NCI-H446 (cell line): ENCODE results near the gene ZC3H18.

Experiments used
- DNase-seq, 2 experiments: peaks; one replicate each; lab custom pipeline; 2025; lab: John Stamatoyannopoulos, UW

ZC3H18 gene

DNA sequence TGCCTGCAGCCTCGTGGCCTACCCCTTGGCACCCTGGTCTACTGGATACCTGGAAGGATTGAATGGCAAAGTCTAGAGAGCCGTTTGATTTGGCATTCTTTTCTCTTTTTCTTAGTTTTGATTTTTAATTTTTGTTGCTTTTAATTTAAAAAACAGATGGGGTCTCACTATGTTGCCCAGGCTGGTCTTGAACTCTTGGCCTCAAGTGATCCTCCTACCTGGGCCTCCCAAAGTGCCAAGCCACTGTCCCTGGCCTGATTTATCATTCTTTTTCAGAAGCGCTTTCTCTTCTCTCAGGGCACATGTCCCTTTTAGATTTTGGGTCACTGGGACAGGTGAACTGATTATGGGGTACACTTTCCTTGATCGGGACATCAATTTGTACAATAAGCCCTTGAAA, 10.8 kb downstream of the ZC3H18 start:
- no peak for DNase-seq

DNA sequence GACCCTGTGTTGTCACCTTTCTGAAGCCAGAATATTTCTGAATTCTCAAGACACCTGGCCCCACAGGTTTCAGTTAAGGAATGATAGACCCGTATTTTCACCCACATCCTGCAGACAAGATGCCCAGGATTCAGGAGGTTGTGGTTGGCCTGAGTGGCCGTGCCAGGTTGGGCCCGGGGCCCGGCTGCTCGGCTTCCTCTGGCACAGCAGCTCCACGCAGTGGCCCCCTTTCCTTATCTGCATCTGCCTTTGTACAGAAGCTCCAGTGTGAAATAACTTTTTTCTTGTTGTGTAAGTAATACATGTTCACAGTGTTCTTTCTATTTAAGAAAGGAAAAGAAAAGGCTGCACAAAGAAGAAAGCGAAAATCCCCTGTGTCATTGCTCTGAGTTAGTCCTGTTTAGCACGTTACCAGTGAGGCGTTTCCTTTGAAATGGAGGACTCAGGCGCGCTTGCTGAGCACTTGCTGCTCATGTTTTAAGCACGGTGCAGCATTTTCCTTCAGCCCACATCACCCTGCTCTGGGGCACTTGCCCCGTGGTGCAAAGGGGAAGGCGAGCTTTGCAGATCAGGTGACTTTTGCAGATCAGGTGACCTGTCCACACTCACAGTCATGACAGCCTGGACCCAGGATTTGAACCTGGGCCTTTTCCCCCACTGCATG, 12.8 kb downstream of the ZC3H18 start:
- no peak for DNase-seq

DNA sequence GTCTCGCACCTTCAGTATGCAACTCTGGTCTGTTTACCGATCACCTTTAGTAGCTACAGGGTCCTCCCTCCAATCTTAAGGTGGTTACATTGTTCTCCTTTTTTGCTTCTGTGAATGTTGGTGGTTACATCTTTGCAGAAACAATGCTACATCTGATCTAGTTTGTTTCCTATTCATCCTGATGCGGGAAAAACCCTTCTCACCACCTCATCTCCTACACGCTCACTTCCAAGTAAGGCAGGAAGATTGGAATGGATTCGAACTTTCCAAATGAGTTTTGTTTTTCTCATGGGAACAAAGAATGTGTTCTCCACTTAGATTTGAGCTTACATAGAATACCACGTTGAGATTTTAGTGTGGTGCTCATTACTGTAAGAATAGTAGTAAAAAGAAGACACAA, 14.5 kb downstream of the ZC3H18 start:
- DNase-seq, result no peak

DNA sequence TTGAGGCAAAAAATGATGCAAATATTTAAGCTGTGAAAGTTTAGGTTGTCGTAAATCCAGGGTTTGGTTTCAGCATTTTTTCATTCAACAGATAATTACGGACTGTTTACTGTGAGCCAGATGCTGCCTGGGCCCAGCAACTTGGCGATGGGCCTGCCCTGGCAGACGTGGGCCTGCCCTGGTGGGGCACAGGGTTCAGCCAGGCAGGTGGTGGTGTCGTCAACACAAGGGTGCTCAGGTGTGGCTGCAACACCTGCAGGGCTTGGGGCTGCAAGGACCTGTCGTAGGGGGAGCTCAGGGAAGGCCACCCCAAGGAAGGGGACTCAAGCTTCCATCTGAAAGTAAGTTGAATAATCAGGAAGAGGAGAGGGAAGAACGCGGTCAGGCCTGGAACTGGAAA, 15.1 kb downstream of the ZC3H18 start:
- no peak for DNase-seq

DNA sequence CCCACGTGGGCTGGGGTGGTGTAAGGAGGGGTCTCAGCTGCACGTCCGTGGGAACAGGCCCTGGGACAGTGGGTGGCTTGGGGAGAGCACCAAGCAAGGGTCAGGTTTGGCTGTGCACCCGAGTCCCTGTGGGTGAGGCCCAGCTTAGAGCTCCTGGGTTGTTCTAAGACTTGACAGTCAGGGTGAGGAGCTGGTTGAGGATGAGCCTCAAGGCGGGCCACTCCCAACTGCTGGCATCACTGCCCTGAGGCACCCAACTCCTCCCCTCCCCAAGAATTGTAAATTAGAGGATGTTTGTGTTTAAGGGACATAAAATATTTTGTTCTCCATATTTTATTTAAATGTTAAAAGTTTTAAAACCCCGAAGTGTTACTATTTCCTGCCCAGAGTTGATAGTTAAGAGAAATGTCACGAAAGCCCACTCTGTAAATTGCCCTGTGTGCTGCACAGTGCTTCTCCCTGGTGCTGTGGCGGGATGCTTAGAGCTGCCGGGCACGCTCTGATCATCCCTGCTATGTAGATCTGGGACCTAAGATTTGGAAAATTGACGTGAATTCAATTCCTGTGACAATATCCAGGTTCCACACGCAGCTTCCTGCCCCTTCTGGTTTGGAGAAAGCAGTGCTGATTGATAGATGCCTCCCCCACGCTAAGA, 15.9 kb downstream of the ZC3H18 start:
- DNase-seq, result no peak

DNA sequence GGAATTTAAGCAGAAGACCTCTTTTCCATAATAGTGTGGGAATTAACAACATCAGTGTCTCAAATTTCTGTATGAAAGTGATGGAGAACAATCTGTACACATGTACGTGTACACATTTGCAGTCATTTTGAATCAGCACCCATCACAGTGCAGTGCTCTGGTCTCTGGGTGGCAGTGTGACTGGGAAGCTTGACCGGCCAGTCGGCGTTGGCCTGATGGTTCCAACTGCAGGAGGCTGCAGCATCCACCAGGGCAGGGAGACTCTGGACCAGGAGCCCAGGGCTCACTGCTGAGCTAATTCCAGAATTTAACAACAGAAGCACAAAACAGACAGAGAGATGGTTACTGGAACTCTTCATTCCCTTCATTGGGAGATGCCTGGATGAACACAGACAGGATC, 17.9 kb downstream of the ZC3H18 start:
- DNase-seq, result no peak

DNA sequence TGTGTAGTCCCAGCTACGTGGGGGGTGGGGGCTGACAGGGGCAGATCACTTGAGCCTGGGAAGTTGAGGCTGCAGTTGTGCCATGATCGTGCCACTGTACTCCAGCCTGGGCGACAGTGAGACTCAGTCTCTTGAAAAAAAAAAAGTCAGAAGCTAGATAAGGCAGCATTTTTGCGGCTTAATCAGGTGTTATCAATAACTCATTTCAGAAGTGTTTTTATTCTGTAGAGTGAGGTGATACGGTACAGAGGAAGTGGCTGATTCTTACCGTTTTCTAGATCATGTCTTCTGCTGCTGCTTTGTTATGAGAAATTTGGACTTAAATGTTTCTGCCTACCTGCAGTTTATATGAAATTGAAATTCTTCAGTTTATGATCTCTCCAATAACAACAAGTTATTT, 18.6 kb downstream of the ZC3H18 start:
- DNase-seq, result no peak

DNA sequence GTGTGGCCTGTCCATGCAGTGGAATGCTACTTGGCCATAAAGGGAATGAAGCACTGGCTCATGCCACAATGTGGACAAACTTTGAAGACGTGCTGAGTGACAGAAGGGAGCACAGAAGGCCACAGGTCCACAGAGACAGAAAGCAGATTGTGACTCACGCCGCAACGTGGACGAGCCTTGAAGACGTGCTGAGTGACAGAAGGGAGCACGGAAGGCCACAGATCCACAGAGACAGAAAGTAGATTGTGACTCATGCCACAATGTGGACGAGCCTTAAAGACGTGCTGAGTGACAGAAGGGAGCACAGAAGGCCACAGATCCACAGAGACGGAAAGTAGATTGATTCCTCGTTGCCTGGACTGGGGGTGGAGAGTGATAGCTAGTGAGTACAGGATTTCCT, 19.2 kb downstream of the ZC3H18 start:
- DNase-seq, result no peak

DNA sequence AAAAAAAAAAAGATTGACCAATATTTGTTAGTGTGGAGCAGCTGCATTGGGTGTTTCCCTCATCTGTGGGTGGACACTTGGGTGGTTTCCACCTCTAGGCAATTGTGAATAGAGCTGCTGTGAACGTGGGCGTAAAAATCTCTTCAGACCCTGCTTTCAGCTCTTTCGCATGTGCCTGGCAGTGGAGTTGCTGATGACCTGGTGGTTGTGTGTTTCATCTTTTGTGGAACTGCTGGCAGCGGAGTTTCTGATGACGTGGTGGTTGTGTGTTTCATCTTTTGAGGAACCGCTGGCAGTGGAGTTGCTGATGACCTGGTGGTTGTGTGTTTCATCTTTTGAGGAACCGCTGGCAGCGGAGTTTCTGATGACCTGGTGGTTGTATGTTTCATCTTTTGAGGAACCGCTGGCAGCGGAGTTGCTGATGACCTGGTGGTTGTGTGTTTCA, 21.4 kb downstream of the ZC3H18 start:
- no peak for DNase-seq

DNA sequence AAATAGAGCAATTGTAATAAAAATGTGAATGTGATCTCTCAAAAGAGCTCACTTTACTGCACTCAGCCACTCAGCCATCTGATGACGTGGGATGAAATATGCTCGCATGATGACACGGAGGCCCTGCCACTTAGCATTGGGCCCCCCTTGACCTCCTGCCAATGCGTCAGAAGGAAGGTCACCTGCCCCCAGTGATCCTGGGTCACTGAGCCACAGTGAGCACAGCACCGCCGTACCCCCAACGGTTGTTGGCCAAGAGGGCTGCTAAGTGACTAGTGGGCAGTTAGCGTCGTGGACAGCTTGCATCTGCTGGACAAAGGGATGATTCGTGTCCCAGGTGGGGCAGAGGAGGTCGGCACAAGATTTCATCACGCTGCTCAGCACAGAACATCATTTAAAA, 22.9 kb downstream of the ZC3H18 start:
- DNase-seq, result no peak

DNA sequence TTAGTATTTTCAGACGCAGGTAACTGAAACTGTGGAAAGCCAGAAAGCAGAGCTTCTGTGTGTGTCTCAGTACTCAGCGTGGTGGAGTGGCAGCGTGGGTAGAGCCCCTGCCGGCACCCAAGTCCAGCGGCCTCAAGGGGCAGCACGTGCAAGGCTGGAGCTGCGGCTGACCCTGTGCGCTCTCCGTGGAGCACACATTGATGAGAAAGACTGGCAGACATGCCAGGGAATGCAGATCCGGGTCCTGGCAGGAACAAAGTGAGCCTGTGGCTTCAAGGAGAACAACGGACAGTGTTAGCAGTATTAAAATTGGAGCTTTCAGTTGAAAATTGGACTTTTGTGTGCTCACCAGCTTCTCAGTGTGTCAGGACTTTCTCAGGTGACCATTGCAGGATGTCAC, 23.3 kb downstream of the ZC3H18 start:
- DNase-seq, result no peak

DNA sequence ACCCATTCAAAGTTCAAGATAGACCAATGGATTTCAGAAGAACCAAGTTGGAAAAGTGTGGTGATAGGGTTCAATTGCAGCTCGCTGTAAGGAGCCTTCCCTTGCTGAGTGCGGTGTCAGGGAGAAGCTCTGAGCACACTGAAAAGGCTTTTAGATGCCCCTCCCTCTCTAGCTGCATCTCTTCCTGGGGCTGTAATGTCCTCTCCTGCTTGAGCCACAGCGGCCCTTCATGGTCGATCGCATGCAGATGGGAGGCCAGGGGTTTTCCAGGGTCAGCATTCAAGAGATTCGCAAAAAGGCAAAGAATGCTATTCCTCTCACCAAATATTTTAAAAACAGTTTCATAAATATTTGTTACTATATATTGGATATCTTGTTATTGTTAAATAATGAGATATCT, 23.7 kb downstream of the ZC3H18 start:
- DNase-seq, result no peak

DNA sequence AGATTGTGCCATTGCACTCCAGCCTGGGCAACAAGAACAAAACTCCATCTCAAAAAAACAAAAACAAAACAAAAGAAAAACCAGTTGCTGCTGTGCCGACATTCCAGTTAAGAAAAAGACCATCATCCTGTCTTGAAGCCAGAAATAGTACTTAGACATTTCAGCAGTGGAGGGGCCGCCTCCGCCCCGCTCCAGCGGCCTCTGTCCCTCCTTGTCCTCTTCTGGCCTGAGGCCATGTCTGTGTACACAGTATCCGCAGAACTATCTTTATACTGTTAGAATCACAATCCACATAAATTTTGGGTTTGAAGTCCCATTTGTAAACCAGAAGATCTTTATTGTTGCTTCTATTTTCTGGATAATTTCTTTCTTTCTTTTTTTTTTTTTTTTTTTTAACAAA, 24.9 kb downstream of the ZC3H18 start:
- no peak for DNase-seq

DNA sequence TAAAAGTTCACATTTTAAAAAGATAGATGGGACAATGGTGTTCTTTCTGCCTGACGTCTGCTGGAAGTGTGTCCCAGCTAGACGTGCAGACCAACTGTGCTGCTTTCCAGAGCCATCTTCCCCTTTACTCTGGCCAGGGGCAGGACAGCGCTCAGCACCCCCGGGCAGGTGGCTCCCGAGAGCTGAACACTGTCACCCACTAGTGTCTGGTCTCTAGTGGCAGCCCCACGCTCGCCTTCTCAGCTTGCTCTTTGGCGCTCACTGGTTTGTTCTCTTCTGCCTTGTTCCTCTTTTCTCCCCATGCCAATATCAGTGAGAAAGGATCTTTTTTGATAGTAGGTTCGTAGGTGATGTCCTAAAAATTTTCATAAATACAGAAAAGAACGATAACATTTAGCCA, 25.7 kb downstream of the ZC3H18 start:
- no peak for DNase-seq

DNA sequence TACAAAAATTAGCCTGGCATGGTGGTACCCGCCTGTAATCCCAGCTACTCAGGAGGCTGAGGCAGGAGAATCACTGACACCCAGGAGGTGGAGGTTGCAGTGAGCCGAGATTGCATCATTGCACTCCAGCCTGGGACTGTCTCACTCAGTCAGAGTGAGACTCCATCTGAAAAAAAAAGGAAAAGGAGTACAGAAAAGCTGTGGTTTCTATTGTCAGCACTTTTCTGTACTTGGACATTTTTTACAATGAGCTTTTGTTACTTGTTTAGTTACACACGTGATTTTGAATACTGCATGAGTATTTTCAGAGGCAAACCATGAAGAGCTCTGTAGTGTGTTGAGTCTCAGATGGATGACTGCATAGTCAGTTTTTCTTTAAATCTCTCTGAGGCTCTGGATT, 26.3 kb downstream of the ZC3H18 start:
- no peak for DNase-seq

DNA sequence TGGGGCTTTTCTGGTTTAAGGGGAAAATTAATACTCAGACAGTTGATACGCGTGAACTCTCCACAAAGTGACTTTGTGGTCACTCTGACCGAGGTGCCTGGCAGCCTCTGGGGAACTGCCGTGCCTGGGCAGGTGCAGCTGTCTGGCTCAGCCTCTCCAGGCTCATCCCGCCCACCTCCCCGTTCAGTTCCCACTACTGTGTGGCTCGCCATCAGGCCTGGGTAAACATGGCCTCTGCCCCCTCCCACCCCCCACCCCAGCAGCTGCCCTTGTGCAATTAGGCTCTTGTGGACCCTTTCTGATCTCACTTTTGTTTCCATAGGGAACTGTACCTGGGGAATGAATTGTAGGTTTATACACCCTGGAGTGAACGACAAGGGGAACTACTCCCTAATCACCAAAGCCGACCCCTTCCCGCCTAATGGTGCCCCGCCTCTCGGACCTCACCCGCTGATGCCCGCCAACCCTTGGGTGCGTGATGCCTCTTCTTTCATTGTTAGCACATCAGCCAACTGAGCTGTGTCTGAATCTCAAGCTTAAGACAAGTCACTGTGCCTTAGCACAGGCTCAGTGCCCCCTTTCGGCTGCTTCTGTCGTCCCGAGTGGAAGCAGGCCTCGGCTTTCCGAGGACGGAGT, 27.8 kb downstream of the ZC3H18 start:
- DNase-seq, result no peak

DNA sequence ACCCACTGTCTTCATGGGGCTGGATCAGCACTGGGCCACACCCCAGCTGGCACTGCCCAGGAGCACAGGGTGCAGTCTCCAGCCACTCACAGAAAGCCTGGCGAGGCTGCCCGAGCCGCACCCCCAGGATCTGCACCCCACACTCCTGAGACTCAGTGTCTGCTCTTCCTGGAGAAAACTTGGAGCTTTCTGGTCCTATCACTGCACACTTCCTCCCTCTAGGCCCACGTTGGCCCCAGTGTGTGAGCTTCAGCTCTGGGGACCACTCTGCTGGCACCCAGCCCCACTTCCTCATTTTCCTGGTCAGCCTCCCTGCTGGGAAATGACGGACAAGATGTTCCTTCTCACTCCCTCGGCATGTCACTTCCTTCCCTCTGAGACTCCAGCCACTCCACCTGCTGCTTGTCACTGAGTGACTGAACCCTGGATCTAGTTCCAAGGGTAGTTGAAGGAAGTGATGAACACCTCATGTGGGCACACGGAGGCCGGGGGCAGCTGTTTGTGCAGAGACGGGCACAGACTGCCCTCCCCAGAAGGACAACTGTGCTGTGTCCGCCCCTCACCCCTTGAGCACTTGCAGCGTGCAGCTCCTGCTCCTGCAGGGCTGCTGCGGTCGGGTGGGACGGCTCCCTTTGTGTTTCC, 29.0 kb downstream of the ZC3H18 start:
- DNase-seq, result no peak

DNA sequence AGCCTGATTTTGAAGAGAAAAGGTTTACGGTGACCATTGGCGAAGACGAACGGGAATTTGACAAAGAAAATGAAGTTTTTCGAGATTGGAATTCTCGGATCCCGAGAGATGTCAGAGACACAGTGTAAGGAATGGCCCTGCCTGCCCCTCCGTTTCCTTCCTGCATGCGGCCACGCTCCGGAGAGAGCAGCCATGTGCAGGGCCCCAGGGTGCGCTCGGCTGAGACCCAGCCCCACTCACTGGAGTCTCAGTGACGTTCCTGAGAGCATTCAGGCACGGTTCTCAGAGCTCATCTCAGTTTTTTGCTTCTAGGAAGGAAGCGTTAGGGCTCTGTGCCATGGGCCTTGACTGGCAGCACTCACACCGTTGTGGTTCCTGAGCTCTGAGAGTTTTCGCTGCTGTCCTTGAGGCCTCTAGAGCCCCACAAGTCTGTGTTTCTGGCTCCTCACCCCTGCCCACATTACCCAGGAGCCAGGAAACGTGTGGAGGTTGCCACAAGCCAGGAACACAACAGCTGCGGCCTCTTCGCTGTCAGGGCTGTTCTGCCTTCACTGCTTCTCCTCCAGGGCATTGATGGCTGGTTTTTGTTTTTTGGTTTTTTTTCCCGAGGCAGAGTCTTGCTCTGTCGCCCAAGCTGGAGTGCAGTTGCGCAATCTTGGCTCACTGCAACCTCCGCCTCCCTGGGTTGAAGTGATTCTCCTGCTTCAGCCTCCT, 29.8 kb downstream of the ZC3H18 start:
- no peak for DNase-seq

DNA sequence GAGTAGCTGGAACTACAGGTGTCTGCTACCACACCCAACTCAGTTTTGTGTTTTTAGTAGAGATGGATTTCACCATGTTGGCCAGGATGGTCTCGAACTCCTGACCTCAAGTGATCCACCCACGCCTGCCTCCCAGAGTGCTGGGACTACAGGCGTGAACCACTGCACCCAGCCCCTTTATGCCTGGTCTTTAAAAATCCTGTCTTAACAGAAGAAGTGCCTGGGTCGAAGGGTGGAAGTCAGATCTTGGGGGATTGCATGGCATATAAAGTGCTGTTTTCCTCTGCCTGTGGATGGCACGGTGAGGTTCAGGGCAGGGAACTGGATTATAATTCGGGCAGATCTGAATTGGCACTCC, 30.3 kb downstream of the ZC3H18 start:
- DNase-seq, result no peak

DNA sequence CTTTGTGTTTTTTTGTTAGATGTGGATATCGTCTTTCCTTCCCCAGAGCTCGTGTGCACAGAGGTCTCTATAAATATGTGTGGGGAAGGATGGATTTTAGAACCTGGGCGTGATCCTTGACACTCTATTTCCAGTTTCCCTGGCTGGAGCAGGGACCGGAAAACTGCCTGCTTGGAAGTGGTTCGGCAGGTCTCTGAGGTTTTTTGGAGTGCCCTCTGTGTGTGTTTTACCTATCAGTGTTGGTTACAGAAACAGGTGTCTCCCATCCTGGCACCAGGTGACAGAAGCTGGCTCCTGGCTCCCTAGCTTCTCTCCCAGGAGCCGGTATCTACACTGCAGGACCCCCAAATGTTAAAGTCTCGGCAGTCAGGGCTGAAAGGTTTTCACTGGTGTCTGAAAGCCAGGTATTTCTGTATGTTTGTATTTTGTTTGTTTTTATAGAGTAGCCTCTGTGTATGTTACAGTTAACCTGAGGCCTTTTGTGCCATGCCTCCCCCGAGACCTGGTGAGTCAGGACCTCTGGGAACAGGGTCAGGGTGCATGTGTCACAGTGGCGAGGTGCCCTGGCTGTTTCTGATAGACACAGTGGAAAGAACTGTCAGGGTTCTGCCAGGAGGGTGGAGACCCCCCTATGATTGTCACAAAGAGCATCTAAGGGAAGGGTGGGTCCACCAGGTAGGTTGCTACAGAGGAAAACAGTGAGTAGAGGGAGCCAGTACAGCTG, 31.3 kb downstream of the ZC3H18 start:
- no peak for DNase-seq

DNA sequence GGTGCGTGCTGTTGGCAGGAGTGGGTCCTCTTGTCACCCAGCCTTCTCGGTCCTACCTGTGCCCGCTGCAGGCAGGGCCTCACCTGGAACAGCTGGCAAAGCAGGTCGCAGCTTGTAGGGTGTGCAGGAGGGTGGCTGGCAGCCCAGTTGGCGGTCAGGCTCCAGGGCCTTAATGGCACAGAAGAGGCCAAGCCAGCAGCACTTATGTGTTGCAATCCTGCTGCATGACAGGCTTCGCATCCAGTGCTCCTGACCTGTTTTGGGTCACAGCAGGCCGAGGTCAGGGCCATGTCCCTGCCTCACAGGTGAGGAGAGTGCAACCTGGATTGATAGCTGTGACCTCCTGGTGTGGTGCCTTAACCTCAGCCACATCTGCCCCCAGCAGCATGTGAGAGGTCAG, 31.9 kb downstream of the ZC3H18 start:
- DNase-seq, result no peak
